ENCODE measurements around the gene AP1G2. TPM values are rescaled to one million over a fixed set of nuclear protein-coding genes. Genes with fewer than 3 reads are reported as not detected.

AP1G2 gene
- polyA plus RNA-seq, 1 donor from 2014 or later, result 127 TPM

DNA sequence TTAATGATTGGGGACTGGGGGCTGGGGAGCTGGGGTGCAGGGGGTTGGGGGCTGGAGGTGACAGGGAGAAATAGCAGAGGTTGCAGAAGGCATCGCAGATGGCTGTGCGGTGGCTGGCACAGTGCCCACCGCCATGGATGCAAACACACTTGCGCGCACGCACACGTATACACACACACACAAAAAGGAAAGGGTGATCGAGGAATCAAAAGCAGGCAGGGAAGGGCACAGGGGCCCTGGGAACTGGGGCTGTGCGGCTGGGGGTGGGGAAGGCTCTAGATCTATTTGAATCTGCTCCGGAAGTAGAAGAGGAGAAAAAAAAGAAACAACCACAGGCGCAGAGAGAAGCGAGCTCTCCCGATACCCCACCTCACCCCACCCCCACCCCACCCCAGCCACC lies 55.4 kb downstream of the AP1G2 start:
- H3K4me2 ChIP-seq (ENCODE audit: low read length), result no peak overlapping the region
- no peak overlapping the region for H3K4me3 ChIP-seq (ENCODE audit: low read length)

More for the DNA sequence above, 55.4 kb downstream of the AP1G2 start:
- no peak for TF ChIP-seq RAD21 (conservative IDR thresholded peaks at IDR 0.05)
- no peak for TF ChIP-seq SMC3 (conservative IDR thresholded peaks at IDR 0.05; ENCODE audit: poor library complexity)
- TF ChIP-seq, protein P1, sequence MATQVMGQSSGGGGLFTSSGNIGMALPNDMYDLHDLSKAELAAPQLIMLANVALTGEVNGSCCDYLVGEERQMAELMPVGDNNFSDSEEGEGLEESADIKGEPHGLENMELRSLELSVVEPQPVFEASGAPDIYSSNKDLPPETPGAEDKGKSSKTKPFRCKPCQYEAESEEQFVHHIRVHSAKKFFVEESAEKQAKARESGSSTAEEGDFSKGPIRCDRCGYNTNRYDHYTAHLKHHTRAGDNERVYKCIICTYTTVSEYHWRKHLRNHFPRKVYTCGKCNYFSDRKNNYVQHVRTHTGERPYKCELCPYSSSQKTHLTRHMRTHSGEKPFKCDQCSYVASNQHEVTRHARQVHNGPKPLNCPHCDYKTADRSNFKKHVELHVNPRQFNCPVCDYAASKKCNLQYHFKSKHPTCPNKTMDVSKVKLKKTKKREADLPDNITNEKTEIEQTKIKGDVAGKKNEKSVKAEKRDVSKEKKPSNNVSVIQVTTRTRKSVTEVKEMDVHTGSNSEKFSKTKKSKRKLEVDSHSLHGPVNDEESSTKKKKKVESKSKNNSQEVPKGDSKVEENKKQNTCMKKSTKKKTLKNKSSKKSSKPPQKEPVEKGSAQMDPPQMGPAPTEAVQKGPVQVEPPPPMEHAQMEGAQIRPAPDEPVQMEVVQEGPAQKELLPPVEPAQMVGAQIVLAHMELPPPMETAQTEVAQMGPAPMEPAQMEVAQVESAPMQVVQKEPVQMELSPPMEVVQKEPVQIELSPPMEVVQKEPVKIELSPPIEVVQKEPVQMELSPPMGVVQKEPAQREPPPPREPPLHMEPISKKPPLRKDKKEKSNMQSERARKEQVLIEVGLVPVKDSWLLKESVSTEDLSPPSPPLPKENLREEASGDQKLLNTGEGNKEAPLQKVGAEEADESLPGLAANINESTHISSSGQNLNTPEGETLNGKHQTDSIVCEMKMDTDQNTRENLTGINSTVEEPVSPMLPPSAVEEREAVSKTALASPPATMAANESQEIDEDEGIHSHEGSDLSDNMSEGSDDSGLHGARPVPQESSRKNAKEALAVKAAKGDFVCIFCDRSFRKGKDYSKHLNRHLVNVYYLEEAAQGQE (IDR thresholded peaks at IDR 0.05; ENCODE audit: borderline replicate concordance), result no peak
- Histone ChIP-seq H3K27ac (ENCODE audit: low read length) (no peak overlapping the region), H3K9ac (ENCODE audit: low read length) (no peak overlapping the region), H4K20me1 (ENCODE audit: insufficient read depth) (no peaks in the 10 kb centered on the region), H2AFZ (ENCODE audit: low read depth, low read length) (no peak overlapping the region), H3K9me2 (ENCODE audit: insufficient read depth, low read length) (no peaks in the 10 kb centered on the region), H3K9me3 (ENCODE audit: low read length) (no peaks in the 10 kb centered on the region), H3K79me2 (replicated peaks; ENCODE audit: insufficient read depth, low read length) (no peaks in the 10 kb centered on the region), H3F3A (ENCODE audit: insufficient read depth, low read length, poor library complexity, severe bottlenecking) (no peaks in the 10 kb centered on the region), H3K27me3 (ENCODE audit: insufficient read depth, low read depth, low read length) (no peaks in the 10 kb centered on the region), H3K36me3 (ENCODE audit: insufficient read depth, low read length) (no peaks in the 10 kb centered on the region)

Other genes starting within 250 kb of the AP1G2 start
- gene PABPN1, start 246.3 kb downstream of the AP1G2 start, polyA plus RNA-seq, result 431 and 532 TPM in 2 replicates
- gene SLC22A17, start 214.9 kb downstream of the AP1G2 start, polyA plus RNA-seq, result 182 and 201 TPM in 2 replicates
- gene EFS, start 202.6 kb downstream of the AP1G2 start, polyA plus RNA-seq, result 0.48 and 0.92 TPM in 2 replicates
- gene IL25, start 195.0 kb downstream of the AP1G2 start, polyA plus RNA-seq, result not detected in 2 replicates
- gene CMTM5, start 190.7 kb downstream of the AP1G2 start, polyA plus RNA-seq, result not detected in 2 replicates
- not detected in 2 replicates for gene MYH6, start 159.5 kb downstream of the AP1G2 start, polyA plus RNA-seq
- 0.08 and 0.12 TPM in 2 replicates for gene MYH7, start 132.1 kb downstream of the AP1G2 start, polyA plus RNA-seq
- 123 and 137 TPM in 2 replicates for gene NGDN, start 98.1 kb downstream of the AP1G2 start, polyA plus RNA-seq
- gene ZFHX2, start 16.0 kb downstream of the AP1G2 start, polyA plus RNA-seq, result 0.72 and 1.7 TPM in 2 replicates
- 51.3 and 58.2 TPM in 2 replicates for gene THTPA, start 11.5 kb downstream of the AP1G2 start, polyA plus RNA-seq
- gene JPH4, start 11.0 kb upstream of the AP1G2 start, polyA plus RNA-seq, result 68.2 and 76.9 TPM in 2 replicates
- gene DHRS2, start 68.6 kb upstream of the AP1G2 start, polyA plus RNA-seq, result 1.3 and 2.1 TPM in 2 replicates